Stimulated activated memory B cell treated with anti-CD40 and anti-IgM and Interleukin-4, amounts not matched to agents 10 μg/mL and 1 μg/mL and 100 μg/mL, for 72 hours (primary cell): ENCODE data around the gene TRAPPC10.

Experiments used
- ATAC-seq: fragments of 150-1000 bp; cut with Tn5 transposase; 2 replicates; pipeline ENCODE4 v1.10.0; 2021
- H3K27ac Mint-ChIP-seq: one replicate; pipeline ENCODE4 v1.8.0; 2022; ENCODE audit warnings: mild to moderate bottlenecking, mixed read lengths
- H3K27me3 Mint-ChIP-seq: one replicate; pipeline ENCODE4 v1.8.0; 2022; ENCODE audit warnings: mixed read lengths
- H3K36me3 Mint-ChIP-seq: one replicate; pipeline ENCODE4 v1.8.0; 2022; ENCODE audit warnings: mixed read lengths
- H3K4me1 Mint-ChIP-seq: one replicate; pipeline ENCODE4 v1.8.0; 2022; ENCODE audit warnings: mixed read lengths
- H3K4me3 Mint-ChIP-seq: one replicate; pipeline ENCODE4 v1.8.0; 2022; ENCODE audit warnings: mild to moderate bottlenecking, moderate library complexity, mixed read lengths
- H3K9me3 Mint-ChIP-seq: one replicate; pipeline ENCODE4 v1.8.0; 2022; ENCODE audit warnings: mixed read lengths

TRAPPC10 gene

GRCh38 chr21:44010429-44010828, 1.7 kb upstream of the TRAPPC10 start:
- Mint-ChIP-seq H3K9me3 (no peaks in the 10 kb centered on the region), H3K4me3 (no peak overlapping the region), H3K36me3 (peaks cover 6% of the 10 kb centered on the region), H3K27me3 (no peaks in the 10 kb centered on the region), H3K4me1 (peaks cover 31% of the 10 kb centered on the region), H3K27ac (no peak overlapping the region)
- no peak for ATAC-seq

- Mint-ChIP-seq H3K4me3 (peak overlapping the region; percentile 81), H3K27ac (peak overlapping the region; percentile 92), H3K27me3 (no peaks in the 10 kb centered on the region), H3K9me3 (no peaks in the 10 kb centered on the region), H3K36me3 (peaks cover 6% of the 10 kb centered on the region), H3K4me1 (peaks cover 38% of the 10 kb centered on the region)
- no peak for ATAC-seq
Observed at GRCh38 chr21:44011123-44011522, 986 bp upstream of the TRAPPC10 start.

GRCh38 chr21:44012474-44013379, 618 bp downstream of the TRAPPC10 start:
- Mint-ChIP-seq H3K4me3 (peak overlapping the region; percentile 90), H3K27me3 (no peaks in the 10 kb centered on the region), H3K9me3 (no peaks in the 10 kb centered on the region), H3K4me1 (peaks cover 54% of the 10 kb centered on the region), H3K27ac (peak overlapping the region; percentile 92), H3K36me3 (peaks cover 6% of the 10 kb centered on the region)
- ATAC-seq: peak; percentile 90

- peak; percentile 34 for ATAC-seq
- H3K4me3 Mint-ChIP-seq: peak overlapping the region; percentile 90
- peaks cover 1% of the 10 kb centered on the region for H3K36me3 Mint-ChIP-seq
- H3K9me3 Mint-ChIP-seq: no peaks in the 10 kb centered on the region
- H3K4me1 Mint-ChIP-seq: peaks cover 61% of the 10 kb centered on the region
- H3K27me3 Mint-ChIP-seq: no peaks in the 10 kb centered on the region
- peak overlapping the region; percentile 92 for H3K27ac Mint-ChIP-seq
Observed at GRCh38 chr21:44013380-44014088, 1.4 kb downstream of the TRAPPC10 start.

- no peak for ATAC-seq
- no peaks in the 10 kb centered on the region for H3K9me3 Mint-ChIP-seq
- H3K4me3 Mint-ChIP-seq: no peak overlapping the region
- H3K27ac Mint-ChIP-seq: peak overlapping the region; percentile 85
- peaks cover 93% of the 10 kb centered on the region for H3K4me1 Mint-ChIP-seq
- no peaks in the 10 kb centered on the region for H3K27me3 Mint-ChIP-seq
- H3K36me3 Mint-ChIP-seq: no peaks in the 10 kb centered on the region
Observed at GRCh38 chr21:44017601-44018000, 5.5 kb downstream of the TRAPPC10 start.

- Mint-ChIP-seq H3K27me3 (no peaks in the 10 kb centered on the region), H3K36me3 (no peaks in the 10 kb centered on the region), H3K4me1 (peaks cover 96% of the 10 kb centered on the region), H3K27ac (peak overlapping the region; percentile 85), H3K4me3 (no peak overlapping the region), H3K9me3 (no peaks in the 10 kb centered on the region)
- ATAC-seq: no peak
Observed at GRCh38 chr21:44018127-44018526, 6.0 kb downstream of the TRAPPC10 start.

- Mint-ChIP-seq H3K9me3 (no peaks in the 10 kb centered on the region), H3K36me3 (no peaks in the 10 kb centered on the region), H3K27me3 (no peaks in the 10 kb centered on the region), H3K27ac (peak overlapping the region; percentile 85), H3K4me3 (no peak overlapping the region), H3K4me1 (peaks cover 93% of the 10 kb centered on the region)
- no peak for ATAC-seq
Observed at GRCh38 chr21:44018813-44019567, 6.9 kb downstream of the TRAPPC10 start.

GRCh38 chr21:44019568-44019958, 7.5 kb downstream of the TRAPPC10 start:
- Mint-ChIP-seq H3K27me3 (no peaks in the 10 kb centered on the region), H3K4me1 (peaks cover 92% of the 10 kb centered on the region), H3K9me3 (no peaks in the 10 kb centered on the region), H3K4me3 (no peak overlapping the region), H3K36me3 (no peaks in the 10 kb centered on the region), H3K27ac (peak overlapping the region; percentile 85)
- ATAC-seq: no peak

GRCh38 chr21:44020551-44020950, 8.4 kb downstream of the TRAPPC10 start:
- Mint-ChIP-seq H3K36me3 (no peaks in the 10 kb centered on the region), H3K9me3 (no peaks in the 10 kb centered on the region), H3K27me3 (no peaks in the 10 kb centered on the region), H3K27ac (peak overlapping the region; percentile 85), H3K4me3 (no peak overlapping the region), H3K4me1 (peaks cover 92% of the 10 kb centered on the region)
- no peak for ATAC-seq

- Mint-ChIP-seq H3K27ac (peak overlapping the region; percentile 85), H3K36me3 (no peaks in the 10 kb centered on the region), H3K4me3 (no peak overlapping the region), H3K9me3 (no peaks in the 10 kb centered on the region), H3K27me3 (no peaks in the 10 kb centered on the region), H3K4me1 (peaks cover 92% of the 10 kb centered on the region)
- ATAC-seq: no peak
Observed at GRCh38 chr21:44021064-44021463, 9.0 kb downstream of the TRAPPC10 start.

GRCh38 chr21:44024257-44024656, 12.1 kb downstream of the TRAPPC10 start:
- no peak for ATAC-seq
- peaks cover 88% of the 10 kb centered on the region for H3K4me1 Mint-ChIP-seq
- H3K27ac Mint-ChIP-seq: peak overlapping the region; percentile 66
- H3K9me3 Mint-ChIP-seq: no peaks in the 10 kb centered on the region
- no peak overlapping the region for H3K4me3 Mint-ChIP-seq
- H3K27me3 Mint-ChIP-seq: no peaks in the 10 kb centered on the region
- peaks cover 15% of the 10 kb centered on the region for H3K36me3 Mint-ChIP-seq

GRCh38 chr21:44024887-44025353, 12.8 kb downstream of the TRAPPC10 start:
- H3K4me1 Mint-ChIP-seq: peaks cover 87% of the 10 kb centered on the region
- H3K36me3 Mint-ChIP-seq: peaks cover 15% of the 10 kb centered on the region
- peak overlapping the region; percentile 24 for H3K4me3 Mint-ChIP-seq
- H3K27me3 Mint-ChIP-seq: no peaks in the 10 kb centered on the region
- peak overlapping the region; percentile 66 for H3K27ac Mint-ChIP-seq
- no peaks in the 10 kb centered on the region for H3K9me3 Mint-ChIP-seq
- peak; percentile 28 for ATAC-seq

GRCh38 chr21:44027607-44028286, 15.6 kb downstream of the TRAPPC10 start:
- ATAC-seq: no peak
- H3K36me3 Mint-ChIP-seq: peaks cover 19% of the 10 kb centered on the region
- H3K27me3 Mint-ChIP-seq: no peaks in the 10 kb centered on the region
- no peaks in the 10 kb centered on the region for H3K9me3 Mint-ChIP-seq
- peak overlapping the region; percentile 66 for H3K27ac Mint-ChIP-seq
- no peak overlapping the region for H3K4me3 Mint-ChIP-seq
- peaks cover 72% of the 10 kb centered on the region for H3K4me1 Mint-ChIP-seq

- ATAC-seq: no peak
- no peaks in the 10 kb centered on the region for H3K27me3 Mint-ChIP-seq
- peaks cover 67% of the 10 kb centered on the region for H3K4me1 Mint-ChIP-seq
- no peak overlapping the region for H3K4me3 Mint-ChIP-seq
- no peak overlapping the region for H3K27ac Mint-ChIP-seq
- H3K36me3 Mint-ChIP-seq: peaks cover 25% of the 10 kb centered on the region
- no peaks in the 10 kb centered on the region for H3K9me3 Mint-ChIP-seq
Observed at GRCh38 chr21:44028287-44028659, 16.2 kb downstream of the TRAPPC10 start.
